Panc1 (cell line): ENCODE data around the gene PRR5.

Experiments used
- POLR2AphosphoS5 ChIP-seq: IDR thresholded peaks from 2 replicates; pipeline ENCODE4 v1.6.1; 2012; ENCODE audit warnings: mild to moderate bottlenecking, low read depth, low read length, moderate library complexity
- REST ChIP-seq, 2 experiments: IDR thresholded peaks; 2 replicates each; pipeline ENCODE4 v1.6.1; 2011 to 2012; ENCODE audit warnings: low read depth in 2 of 2, control low read depth in 1 of 2, low read length in 1 of 2, mild to moderate bottlenecking in 1 of 2, moderate library complexity in 1 of 2; ENCODE audit not compliant: insufficient read depth in 1 of 2
- TCF7L2 ChIP-seq: IDR thresholded peaks from 2 replicates; pipeline ENCODE4 v1.6.1; 2011; ENCODE audit warnings: mild to moderate bottlenecking, low read depth, low read length, inconsistent platforms
- TF ChIP-seq, protein P1 (sequence below): fragments of 450-650 bp; IDR thresholded peaks from 2 replicates; pipeline ENCODE4 v1.5.1; 2017; ENCODE audit warnings: mild to moderate bottlenecking

GRCh38 chr22:44691796-44692661 is 10.0 kb upstream of the PRR5 start:
- TF ChIP-seq, protein P1, sequence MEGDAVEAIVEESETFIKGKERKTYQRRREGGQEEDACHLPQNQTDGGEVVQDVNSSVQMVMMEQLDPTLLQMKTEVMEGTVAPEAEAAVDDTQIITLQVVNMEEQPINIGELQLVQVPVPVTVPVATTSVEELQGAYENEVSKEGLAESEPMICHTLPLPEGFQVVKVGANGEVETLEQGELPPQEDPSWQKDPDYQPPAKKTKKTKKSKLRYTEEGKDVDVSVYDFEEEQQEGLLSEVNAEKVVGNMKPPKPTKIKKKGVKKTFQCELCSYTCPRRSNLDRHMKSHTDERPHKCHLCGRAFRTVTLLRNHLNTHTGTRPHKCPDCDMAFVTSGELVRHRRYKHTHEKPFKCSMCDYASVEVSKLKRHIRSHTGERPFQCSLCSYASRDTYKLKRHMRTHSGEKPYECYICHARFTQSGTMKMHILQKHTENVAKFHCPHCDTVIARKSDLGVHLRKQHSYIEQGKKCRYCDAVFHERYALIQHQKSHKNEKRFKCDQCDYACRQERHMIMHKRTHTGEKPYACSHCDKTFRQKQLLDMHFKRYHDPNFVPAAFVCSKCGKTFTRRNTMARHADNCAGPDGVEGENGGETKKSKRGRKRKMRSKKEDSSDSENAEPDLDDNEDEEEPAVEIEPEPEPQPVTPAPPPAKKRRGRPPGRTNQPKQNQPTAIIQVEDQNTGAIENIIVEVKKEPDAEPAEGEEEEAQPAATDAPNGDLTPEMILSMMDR: no peak
- TF ChIP-seq POLR2AphosphoS5: no peak
- no peak for TF ChIP-seq REST (IDR thresholded peaks at IDR 0.05; ENCODE audit: insufficient read depth in 1 of 2, low read depth in 2 of 2, low read length in 1 of 2)
- no peak for TF ChIP-seq TCF7L2
